Activated CD8-positive, alpha-beta memory T cell treated with anti-CD3 and anti-CD28 coated beads for 4 hours (primary cell): ENCODE data around the gene ACKR4.

Source experiments
- DNase-seq, 2 donors: peaks; one replicate each; pipeline ENCODE4 v3.0.0-alpha.2; 2020; ENCODE audit warnings: low read depth in 2 of 2

Gene ACKR4

DNA sequence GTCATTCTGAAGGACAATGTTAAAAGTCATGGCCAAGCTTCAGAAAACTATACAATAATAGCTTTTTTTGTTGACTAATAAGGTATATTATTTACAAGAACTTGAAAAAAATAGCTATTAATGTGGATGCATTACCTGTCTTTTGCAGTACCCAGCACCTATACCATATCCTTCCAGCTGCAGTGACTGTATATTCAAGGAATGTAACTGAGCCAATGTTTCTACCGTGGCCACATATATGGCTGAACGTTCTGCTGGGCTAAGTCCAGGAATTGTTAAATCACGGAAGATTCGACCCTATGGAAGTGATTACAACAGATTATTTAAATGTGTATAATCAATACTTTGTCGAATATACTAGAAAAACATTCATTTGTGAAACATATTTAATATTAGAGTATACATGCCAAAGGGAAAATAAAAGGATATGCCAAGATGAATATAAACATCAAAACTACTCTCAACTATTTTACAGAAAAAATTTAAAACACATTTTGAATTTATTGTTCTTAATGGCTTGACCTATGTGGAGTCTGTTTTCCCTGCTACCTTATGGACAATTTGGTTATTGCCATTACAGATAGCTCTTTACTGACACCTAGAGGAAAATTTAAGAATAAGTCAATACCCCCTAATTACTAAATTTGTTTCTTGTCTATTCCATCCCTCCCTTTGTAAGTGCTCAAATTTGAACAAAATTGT, 44.9 kb downstream of the ACKR4 start:
- DNase-seq = no peak

DNA sequence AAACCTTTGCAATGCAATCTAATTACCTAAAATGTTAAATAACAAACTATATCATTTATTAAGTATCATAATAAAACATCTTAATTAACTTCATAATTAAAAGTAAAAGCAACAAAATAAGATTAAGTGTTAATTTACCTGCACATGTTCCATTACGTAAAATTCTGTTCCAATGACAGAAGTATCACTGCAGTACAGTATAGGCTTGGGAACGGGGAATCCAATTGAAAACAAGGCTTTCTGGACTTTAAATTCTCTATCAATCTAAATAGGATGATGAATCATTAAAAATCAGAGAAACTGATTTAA, 45.4 kb downstream of the ACKR4 start:
- no peak for DNase-seq

DNA sequence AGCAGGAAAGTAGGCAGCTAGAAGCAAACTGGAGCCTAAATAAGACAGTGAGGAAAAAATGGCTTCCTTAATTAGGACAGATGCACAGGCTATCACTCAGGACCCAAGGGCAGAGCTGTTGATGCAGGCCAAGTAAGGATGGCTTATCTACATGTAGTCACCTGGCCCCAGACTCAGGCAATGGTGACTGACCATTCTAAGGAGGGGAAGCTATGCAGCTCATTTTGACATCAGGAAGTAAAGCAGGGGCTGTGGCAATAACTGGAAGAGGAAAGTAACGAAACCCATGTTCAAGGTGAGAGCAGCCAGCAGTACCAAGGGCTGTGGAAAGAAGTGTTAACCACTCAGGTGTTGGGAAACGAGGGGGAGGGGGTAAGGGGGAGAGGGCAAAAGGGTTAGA, 46.3 kb downstream of the ACKR4 start:
- DNase-seq = no peak

DNA sequence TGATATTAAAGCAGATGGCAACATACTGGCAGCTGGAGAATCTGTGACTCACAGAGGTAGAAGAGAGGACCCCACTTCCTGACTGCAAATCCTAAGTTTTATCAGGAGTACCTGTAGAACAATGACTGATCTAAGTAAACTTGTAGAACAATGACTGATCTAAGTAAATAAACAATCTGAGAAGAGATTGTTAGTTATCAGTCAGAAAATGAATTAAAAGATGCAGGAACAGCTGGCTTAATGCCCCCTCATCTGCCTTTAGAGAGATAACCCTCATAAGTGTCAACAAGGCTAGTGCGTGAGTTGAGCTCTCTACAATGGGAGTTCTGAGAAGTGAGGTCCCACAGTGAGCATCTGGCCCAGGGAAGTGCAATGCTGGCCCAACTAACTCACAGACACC, 48.0 kb downstream of the ACKR4 start:
- no peak for DNase-seq

DNA sequence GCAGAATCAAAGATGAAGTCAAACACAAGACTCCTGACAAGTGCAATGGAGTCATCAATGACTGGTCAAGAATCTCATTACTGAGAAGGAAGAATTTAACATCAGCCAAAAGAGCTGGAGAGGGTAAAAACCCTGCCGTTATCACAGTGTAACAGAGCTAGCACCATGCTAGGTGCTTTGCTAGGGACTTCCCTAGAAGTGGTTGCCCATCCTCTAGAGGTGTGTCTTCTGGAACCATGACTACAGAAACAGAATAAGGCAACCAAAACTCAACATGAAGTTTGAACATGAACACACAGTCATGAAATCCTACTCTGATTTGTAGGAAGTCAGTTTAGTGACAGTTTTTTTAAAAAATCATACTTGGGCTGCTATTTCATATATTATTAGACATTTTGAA, 53.1 kb downstream of the ACKR4 start:
- DNase-seq = no peak
